DOHH2 (cell line): Measurements from ENCODE around the gene POU2F1.

Source experiments
- H3F3A ChIP-seq: fragments of 200-600 bp; sonication (generic), shearing (Covaris generic); 2 replicates; pipeline ENCODE4 v1.6.0; 2016; ENCODE audit warnings: antibody characterized with exemption, mild to moderate bottlenecking; ENCODE audit not compliant: control insufficient read depth, insufficient read depth
- H3K27ac ChIP-seq: fragments of 200-600 bp; sonication (generic); 2 replicates; pipeline ENCODE4 v1.5.1; 2014; ENCODE audit warnings: low read depth, mild to moderate bottlenecking, low read length, moderate library complexity
- H3K27me3 ChIP-seq: fragments of 200-600 bp; sonication (generic); 2 replicates; pipeline ENCODE4 v1.6.1; 2014; ENCODE audit warnings: mild to moderate bottlenecking, low read length, mixed read lengths; ENCODE audit not compliant: control insufficient read depth
- H3K36me3 ChIP-seq: fragments of 200-600 bp; sonication (generic); 2 replicates; pipeline ENCODE4 v1.6.1; 2014; ENCODE audit warnings: mild to moderate bottlenecking, low read length, moderate library complexity, mixed read lengths; ENCODE audit not compliant: control insufficient read depth
- H3K4me1 ChIP-seq: fragments of 200-600 bp; sonication (generic); 2 replicates; pipeline ENCODE4 v1.6.1; 2014; ENCODE audit warnings: mild to moderate bottlenecking, low read length, mixed read lengths; ENCODE audit not compliant: control insufficient read depth
- H3K4me2 ChIP-seq: fragments of 200-600 bp; sonication (generic); 2 replicates; pipeline ENCODE4 v1.6.0; 2014; ENCODE audit warnings: mild to moderate bottlenecking, low read length, moderate library complexity
- H3K4me3 ChIP-seq: fragments of 200-600 bp; sonication (generic); 2 replicates; pipeline ENCODE4 v1.5.1; 2014; ENCODE audit warnings: mild to moderate bottlenecking, low read length, mixed read lengths
- H3K79me2 ChIP-seq: fragments of 200-600 bp; sonication (generic); 2 replicates; pipeline ENCODE4 v1.6.1; 2014; ENCODE audit warnings: mild to moderate bottlenecking, low read length, mixed read lengths; ENCODE audit not compliant: control insufficient read depth
- H3K9me2 ChIP-seq: fragments of 200-600 bp; sonication (generic); replicated peaks from 2 replicates; pipeline ENCODE4 v1.6.1; 2014; ENCODE audit warnings: mild to moderate bottlenecking, low read length, mixed read lengths; ENCODE audit not compliant: control insufficient read depth
- H3K9me3 ChIP-seq: fragments of 200-600 bp; sonication (generic); 2 replicates; pipeline ENCODE4 v1.6.1; 2014; ENCODE audit warnings: antibody characterized with exemption, low read length, mixed read lengths; ENCODE audit not compliant: control insufficient read depth, insufficient read depth
- H4K20me1 ChIP-seq: fragments of 200-600 bp; sonication (generic); 2 replicates; pipeline ENCODE4 v1.6.0; 2014; ENCODE audit warnings: low read depth, mild to moderate bottlenecking, antibody characterized with exemption, low read length, moderate library complexity; ENCODE audit not compliant: control insufficient read depth, insufficient read depth
- EZH2phosphoT487 ChIP-seq: fragments of 200-600 bp; sonication (generic); IDR thresholded peaks from 2 replicates; pipeline ENCODE4 v1.6.1; 2017; ENCODE audit warnings: borderline replicate concordance, mild to moderate bottlenecking, antibody characterized with exemption, low read length, moderate library complexity, mixed read lengths
- TF ChIP-seq, protein P1 (sequence below): fragments of 200-600 bp; sonication (generic); IDR thresholded peaks from one replicate; pipeline ENCODE4 v1.5.1; 2014; ENCODE audit warnings: antibody characterized with exemption, mild to moderate bottlenecking, low read depth, low read length; ENCODE audit not compliant: poor library complexity, severe bottlenecking

POU2F1 gene

DNA sequence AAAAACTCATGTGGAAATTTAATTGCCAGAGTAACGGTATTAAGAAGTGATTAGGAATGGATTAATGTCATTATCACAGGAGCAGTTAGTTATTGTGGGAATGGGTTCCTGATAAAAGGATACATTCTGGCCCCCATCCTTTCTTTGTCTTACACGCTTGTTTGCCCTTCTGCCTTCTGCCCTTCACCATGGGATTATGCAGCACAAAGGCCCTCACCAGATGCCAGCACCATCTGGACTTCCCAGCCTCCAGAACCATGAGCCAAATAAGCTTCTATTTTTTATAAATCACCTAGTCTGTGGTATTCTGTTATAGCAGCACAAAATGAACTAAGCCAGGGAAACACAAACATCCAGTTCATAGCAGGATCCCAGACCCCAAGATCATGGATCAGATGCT, 33.9 kb upstream of the POU2F1 start:
- no peaks in the 10 kb centered on the region for H3K36me3 ChIP-seq
- no peaks in the 10 kb centered on the region for H3K79me2 ChIP-seq
- no peaks in the 10 kb centered on the region for H3K9me3 ChIP-seq
- TF ChIP-seq EZH2phosphoT487 = no peak
- TF ChIP-seq, protein P1, sequence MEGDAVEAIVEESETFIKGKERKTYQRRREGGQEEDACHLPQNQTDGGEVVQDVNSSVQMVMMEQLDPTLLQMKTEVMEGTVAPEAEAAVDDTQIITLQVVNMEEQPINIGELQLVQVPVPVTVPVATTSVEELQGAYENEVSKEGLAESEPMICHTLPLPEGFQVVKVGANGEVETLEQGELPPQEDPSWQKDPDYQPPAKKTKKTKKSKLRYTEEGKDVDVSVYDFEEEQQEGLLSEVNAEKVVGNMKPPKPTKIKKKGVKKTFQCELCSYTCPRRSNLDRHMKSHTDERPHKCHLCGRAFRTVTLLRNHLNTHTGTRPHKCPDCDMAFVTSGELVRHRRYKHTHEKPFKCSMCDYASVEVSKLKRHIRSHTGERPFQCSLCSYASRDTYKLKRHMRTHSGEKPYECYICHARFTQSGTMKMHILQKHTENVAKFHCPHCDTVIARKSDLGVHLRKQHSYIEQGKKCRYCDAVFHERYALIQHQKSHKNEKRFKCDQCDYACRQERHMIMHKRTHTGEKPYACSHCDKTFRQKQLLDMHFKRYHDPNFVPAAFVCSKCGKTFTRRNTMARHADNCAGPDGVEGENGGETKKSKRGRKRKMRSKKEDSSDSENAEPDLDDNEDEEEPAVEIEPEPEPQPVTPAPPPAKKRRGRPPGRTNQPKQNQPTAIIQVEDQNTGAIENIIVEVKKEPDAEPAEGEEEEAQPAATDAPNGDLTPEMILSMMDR = no peak
- H3K9me2 ChIP-seq = no peaks in the 10 kb centered on the region
- H3K27ac ChIP-seq = no peak overlapping the region
- no peaks in the 10 kb centered on the region for H3K27me3 ChIP-seq
- no peaks in the 10 kb centered on the region for H3F3A ChIP-seq
- no peak overlapping the region for H3K4me2 ChIP-seq
- no peaks in the 10 kb centered on the region for H4K20me1 ChIP-seq
- H3K4me1 ChIP-seq = no peaks in the 10 kb centered on the region
- no peak overlapping the region for H3K4me3 ChIP-seq

- H3K9me3 ChIP-seq = no peaks in the 10 kb centered on the region
- no peak overlapping the region for H3K27ac ChIP-seq
- H3K4me2 ChIP-seq = no peak overlapping the region
- no peaks in the 10 kb centered on the region for H3F3A ChIP-seq
- no peaks in the 10 kb centered on the region for H3K36me3 ChIP-seq
- no peaks in the 10 kb centered on the region for H4K20me1 ChIP-seq
- no peaks in the 10 kb centered on the region for H3K9me2 ChIP-seq
- TF ChIP-seq EZH2phosphoT487 = no peak
- TF ChIP-seq, protein P1 = no peak
- no peaks in the 10 kb centered on the region for H3K27me3 ChIP-seq
- H3K4me1 ChIP-seq = no peaks in the 10 kb centered on the region
- no peak overlapping the region for H3K4me3 ChIP-seq
- no peaks in the 10 kb centered on the region for H3K79me2 ChIP-seq
Measured at GRCh38 chr1:167190747-167191237, 29.9 kb upstream of the POU2F1 start.

DNA sequence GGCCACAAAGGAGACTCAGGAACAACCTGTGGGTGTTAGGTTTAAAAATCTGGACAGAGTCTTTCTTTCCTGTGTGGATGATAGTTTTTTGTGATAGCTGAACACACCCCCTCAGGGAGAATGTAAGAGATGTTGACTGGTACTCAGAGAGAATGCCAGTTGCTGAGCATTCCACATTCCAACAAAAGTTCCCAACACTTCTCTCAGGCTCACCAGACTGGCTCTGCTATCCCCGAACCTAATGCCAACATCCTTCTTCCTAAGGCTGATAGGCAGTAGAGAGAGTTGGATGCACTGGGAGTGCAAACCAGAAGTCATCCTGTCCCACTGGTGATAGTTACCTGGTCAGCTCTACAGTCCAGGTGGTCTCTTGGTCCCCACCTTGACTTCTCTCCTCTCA, 28.7 kb upstream of the POU2F1 start:
- TF ChIP-seq, protein P1 = no peak
- TF ChIP-seq EZH2phosphoT487 = no peak
- Histone ChIP-seq H3K9me3 (no peaks in the 10 kb centered on the region), H3K9me2 (no peaks in the 10 kb centered on the region), H3F3A (no peaks in the 10 kb centered on the region), H3K79me2 (no peaks in the 10 kb centered on the region), H3K4me3 (no peak overlapping the region), H4K20me1 (no peaks in the 10 kb centered on the region), H3K27ac (no peak overlapping the region), H3K36me3 (no peaks in the 10 kb centered on the region), H3K4me2 (no peak overlapping the region), H3K27me3 (no peaks in the 10 kb centered on the region), H3K4me1 (no peaks in the 10 kb centered on the region)

- peaks cover 6% of the 10 kb centered on the region for H3K4me1 ChIP-seq
- no peak overlapping the region for H3K4me3 ChIP-seq
Measured at GRCh38 chr1:167194182-167194581, 26.5 kb upstream of the POU2F1 start.

More at GRCh38 chr1:167194182-167194581, 26.5 kb upstream of the POU2F1 start:
- Histone ChIP-seq H4K20me1 (no peaks in the 10 kb centered on the region), H3K9me2 (no peaks in the 10 kb centered on the region), H3K4me2 (no peak overlapping the region), H3K27ac (no peak overlapping the region), H3K36me3 (no peaks in the 10 kb centered on the region), H3K79me2 (no peaks in the 10 kb centered on the region), H3K9me3 (no peaks in the 10 kb centered on the region), H3K27me3 (no peaks in the 10 kb centered on the region), H3F3A (no peaks in the 10 kb centered on the region)
- TF ChIP-seq, protein P1 = no peak
- TF ChIP-seq EZH2phosphoT487 = no peak
